ENCODE results near the gene SLIT3.

DNA sequence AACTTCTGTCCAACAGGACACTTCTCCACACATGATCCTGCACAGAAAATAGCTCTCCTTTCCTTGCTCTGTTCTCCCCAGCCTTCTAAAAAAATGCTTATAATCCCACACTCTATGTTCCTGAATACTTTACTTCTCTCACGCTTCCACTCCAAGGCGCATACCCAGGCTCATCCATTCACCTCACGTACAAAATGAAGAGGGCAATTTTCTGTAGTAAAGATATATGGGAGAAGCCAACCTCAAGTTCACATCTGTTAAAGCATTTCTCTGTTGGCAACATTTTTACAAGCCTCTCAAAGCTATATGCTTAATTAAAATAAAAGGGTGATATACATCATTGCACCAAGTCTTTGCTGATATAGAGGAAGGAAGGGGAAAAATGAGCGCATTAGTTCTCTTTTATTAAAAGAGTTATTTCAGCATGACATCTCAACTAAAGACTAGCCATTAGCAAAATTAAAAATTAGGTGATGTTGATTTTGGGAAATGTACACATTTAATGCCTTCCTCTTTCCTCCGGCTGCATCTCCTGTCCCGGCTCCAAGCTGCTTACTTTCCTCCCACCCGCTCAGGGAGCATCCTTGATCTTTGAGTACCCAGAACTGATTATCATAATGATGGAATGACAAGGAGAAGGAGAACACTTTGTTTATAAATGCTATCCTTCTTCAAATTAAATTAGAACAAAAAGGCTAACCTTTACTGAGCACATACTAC lies 379.6 kb downstream of the SLIT3 start:
- TF ChIP-seq YY1 (IDR thresholded peaks at IDR 0.05; ENCODE audit: low read depth, low read length) (no peak), HDAC2 (IDR thresholded peaks at IDR 0.05) (no peak), POLR2A (IDR thresholded peaks at IDR 0.05; ENCODE audit: low read depth, low read length) (no peak), ZNF24 (IDR thresholded peaks at IDR 0.05) (no peak), EP300 (IDR thresholded peaks at IDR 0.05; ENCODE audit: borderline replicate concordance in 1 of 2, control insufficient read depth in 1 of 2, low read depth in 2 of 2, low read length in 2 of 2) (no peak), EZH2 (IDR thresholded peaks at IDR 0.05; ENCODE audit: borderline replicate concordance, control insufficient read depth, low read depth, low read length) (no peak), HCFC1 (IDR thresholded peaks at IDR 0.05; ENCODE audit: low read length) (no peak), POLR2AphosphoS5 (IDR thresholded peaks at IDR 0.05; ENCODE audit: low read length) (no peak), TBL1XR1 (IDR thresholded peaks at IDR 0.05; ENCODE audit: low read depth, low read length) (no peak), TCF3 (IDR thresholded peaks at IDR 0.05; ENCODE audit: borderline replicate concordance, insufficient read depth, low read depth, low read length) (no peak)
- TF ChIP-seq, protein P1, sequence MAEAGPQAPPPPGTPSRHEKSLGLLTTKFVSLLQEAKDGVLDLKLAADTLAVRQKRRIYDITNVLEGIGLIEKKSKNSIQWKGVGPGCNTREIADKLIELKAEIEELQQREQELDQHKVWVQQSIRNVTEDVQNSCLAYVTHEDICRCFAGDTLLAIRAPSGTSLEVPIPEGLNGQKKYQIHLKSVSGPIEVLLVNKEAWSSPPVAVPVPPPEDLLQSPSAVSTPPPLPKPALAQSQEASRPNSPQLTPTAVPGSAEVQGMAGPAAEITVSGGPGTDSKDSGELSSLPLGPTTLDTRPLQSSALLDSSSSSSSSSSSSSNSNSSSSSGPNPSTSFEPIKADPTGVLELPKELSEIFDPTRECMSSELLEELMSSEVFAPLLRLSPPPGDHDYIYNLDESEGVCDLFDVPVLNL (IDR thresholded peaks at IDR 0.05; ENCODE audit: low read depth, low read length): no peak
- TF ChIP-seq, protein P2, sequence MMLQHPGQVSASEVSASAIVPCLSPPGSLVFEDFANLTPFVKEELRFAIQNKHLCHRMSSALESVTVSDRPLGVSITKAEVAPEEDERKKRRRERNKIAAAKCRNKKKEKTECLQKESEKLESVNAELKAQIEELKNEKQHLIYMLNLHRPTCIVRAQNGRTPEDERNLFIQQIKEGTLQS (IDR thresholded peaks at IDR 0.05; ENCODE audit: borderline replicate concordance, extremely low read depth, low read depth, low read length): no peak
- TF ChIP-seq, protein P3, sequence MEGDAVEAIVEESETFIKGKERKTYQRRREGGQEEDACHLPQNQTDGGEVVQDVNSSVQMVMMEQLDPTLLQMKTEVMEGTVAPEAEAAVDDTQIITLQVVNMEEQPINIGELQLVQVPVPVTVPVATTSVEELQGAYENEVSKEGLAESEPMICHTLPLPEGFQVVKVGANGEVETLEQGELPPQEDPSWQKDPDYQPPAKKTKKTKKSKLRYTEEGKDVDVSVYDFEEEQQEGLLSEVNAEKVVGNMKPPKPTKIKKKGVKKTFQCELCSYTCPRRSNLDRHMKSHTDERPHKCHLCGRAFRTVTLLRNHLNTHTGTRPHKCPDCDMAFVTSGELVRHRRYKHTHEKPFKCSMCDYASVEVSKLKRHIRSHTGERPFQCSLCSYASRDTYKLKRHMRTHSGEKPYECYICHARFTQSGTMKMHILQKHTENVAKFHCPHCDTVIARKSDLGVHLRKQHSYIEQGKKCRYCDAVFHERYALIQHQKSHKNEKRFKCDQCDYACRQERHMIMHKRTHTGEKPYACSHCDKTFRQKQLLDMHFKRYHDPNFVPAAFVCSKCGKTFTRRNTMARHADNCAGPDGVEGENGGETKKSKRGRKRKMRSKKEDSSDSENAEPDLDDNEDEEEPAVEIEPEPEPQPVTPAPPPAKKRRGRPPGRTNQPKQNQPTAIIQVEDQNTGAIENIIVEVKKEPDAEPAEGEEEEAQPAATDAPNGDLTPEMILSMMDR (IDR thresholded peaks at IDR 0.05 in 2 of 3, conservative IDR thresholded peaks at IDR 0.05 in 1 of 3; ENCODE audit: control insufficient read depth in 2 of 3, extremely low read depth in 1 of 3, insufficient read depth in 1 of 3, low read depth in 3 of 3, low read length in 3 of 3): no peak
